NCI-H524 (cell line): Measurements from ENCODE around the gene PTCRA.
A peak's percentile ranks its signal among the peaks of the same experiment; 100 is the strongest.
"Not testable (repeated sequence)": the region's sequence is repeated elsewhere in the genome, so short reads cannot be mapped to it uniquely, and the experiment has no call there.

ENCODE experiments used
- DNase-seq, 2 experiments: peaks; one replicate each; lab custom pipeline; 2025; lab: John Stamatoyannopoulos, UW

Gene PTCRA

GRCh38 chr6:42915732-42916131 is at the start of gene PTCRA:
Gene PTCRA (plus strand): TSS chr6:42916053. CDS start chr6:42916070, 17 bp downstream.
- no peak for DNase-seq

GRCh38 chr6:42870145-42870936 is 45.5 kb upstream of the PTCRA start:
- no peak for DNase-seq

- no peak for DNase-seq
Observed at GRCh38 chr6:42871711-42872110, 44.1 kb upstream of the PTCRA start.

GRCh38 chr6:42873313-42873712 is 42.5 kb upstream of the PTCRA start:
- peak; percentile 17 to 75 for DNase-seq

GRCh38 chr6:42877695-42878094 is 38.2 kb upstream of the PTCRA start:
- no peak for DNase-seq

GRCh38 chr6:42879372-42880239 is 36.2 kb upstream of the PTCRA start, which contains the start of gene RPL7L1:
Gene RPL7L1 (plus strand): TSS chr6:42879616. CDS start chr6:42879911, 295 bp downstream.
- peak; percentile 85 to 92 for DNase-seq

GRCh38 chr6:42880240-42880817 is 35.5 kb upstream of the PTCRA start:
- DNase-seq = not testable (repeated sequence)

- DNase-seq = not testable (repeated sequence)
Observed at GRCh38 chr6:42880871-42881270, 35.0 kb upstream of the PTCRA start.

- no peak for DNase-seq
Observed at GRCh38 chr6:42885702-42886101, 30.2 kb upstream of the PTCRA start.

GRCh38 chr6:42888201-42888600 is 27.7 kb upstream of the PTCRA start:
- not testable (repeated sequence) for DNase-seq

GRCh38 chr6:42889815-42890214 is 26.0 kb upstream of the PTCRA start:
- no peak for DNase-seq

- peak; percentile 26 to 58 for DNase-seq
Observed at GRCh38 chr6:42890311-42891198, 25.3 kb upstream of the PTCRA start.

GRCh38 chr6:42891199-42891722 is 24.6 kb upstream of the PTCRA start:
- no peak for DNase-seq

GRCh38 chr6:42894041-42894828 is 21.6 kb upstream of the PTCRA start:
- not testable (repeated sequence) for DNase-seq

- peak; percentile 70 to 90 for DNase-seq
Observed at GRCh38 chr6:42896178-42896719, 19.6 kb upstream of the PTCRA start.

GRCh38 chr6:42898891-42899361 is 16.9 kb upstream of the PTCRA start:
- DNase-seq = peak; percentile 73 to 83

GRCh38 chr6:42899871-42900270 is 16.0 kb upstream of the PTCRA start:
- peak in 1 of 2 experiments; percentile 34 for DNase-seq

- DNase-seq = peak; percentile 80 to 92
Observed at GRCh38 chr6:42901538-42901957, 14.3 kb upstream of the PTCRA start.

GRCh38 chr6:42902429-42903263 is 13.2 kb upstream of the PTCRA start:
- DNase-seq = not testable (repeated sequence)
